Hepatocyte (in vitro differentiated cells): ENCODE data around the gene KLRC4. TPM values are rescaled to one million over a fixed set of nuclear protein-coding genes. Genes with fewer than 3 reads are reported as not detected.
"Not testable (repeated sequence)": the region's sequence is repeated elsewhere in the genome, so short reads cannot be mapped to it uniquely, and the experiment has no call there.

Experiments
- DNase-seq: peaks from one replicate; pipeline ENCODE4 v3.0.0-alpha.2; 2016; ENCODE audit warnings: low spot score
- H2AFZ ChIP-seq: fragments of 200-600 bp; sonication (generic); 2 replicates; pipeline ENCODE4 v1.6.0; 2016; ENCODE audit warnings: antibody characterized with exemption, mild to moderate bottlenecking
- H3K27ac ChIP-seq: fragments of 200-600 bp; sonication (generic); 2 replicates; pipeline ENCODE4 v1.5.1; 2016; ENCODE audit warnings: mild to moderate bottlenecking
- H3K27me3 ChIP-seq: fragments of 200-600 bp; sonication (generic); 2 replicates; pipeline ENCODE4 v1.6.1; 2016
- H3K36me3 ChIP-seq: fragments of 200-600 bp; sonication (generic); replicated peaks from 2 replicates; pipeline ENCODE4 v1.5.1; 2016; ENCODE audit warnings: low read depth; ENCODE audit not compliant: insufficient read depth
- H3K4me1 ChIP-seq: fragments of 200-600 bp; sonication (generic); 2 replicates; pipeline ENCODE4 v1.5.1; 2016; ENCODE audit warnings: mild to moderate bottlenecking, moderate library complexity; ENCODE audit not compliant: insufficient read depth
- H3K4me2 ChIP-seq: fragments of 200-600 bp; sonication (generic); 2 replicates; pipeline ENCODE4 v1.6.0; 2016
- H3K4me3 ChIP-seq: fragments of 200-600 bp; sonication (generic); 2 replicates; pipeline ENCODE4 v1.5.1; 2016; ENCODE audit warnings: mild to moderate bottlenecking
- H3K79me2 ChIP-seq: fragments of 200-600 bp; sonication (generic); 2 replicates; pipeline ENCODE4 v1.6.0; 2017; ENCODE audit warnings: mild to moderate bottlenecking
- H3K9me2 ChIP-seq: fragments of 200-600 bp; sonication (generic); replicated peaks from 2 replicates; pipeline ENCODE4 v1.6.0; 2017; ENCODE audit warnings: mild to moderate bottlenecking; ENCODE audit not compliant: insufficient read depth
- H3K9me3 ChIP-seq: fragments of 200-600 bp; sonication (generic); 2 replicates; pipeline ENCODE4 v1.5.1; 2016; ENCODE audit warnings: low read depth, mild to moderate bottlenecking
- H4K20me1 ChIP-seq: fragments of 200-600 bp; sonication (generic); 2 replicates; pipeline ENCODE4 v1.6.0; 2016; ENCODE audit warnings: mild to moderate bottlenecking; ENCODE audit not compliant: insufficient read depth, poor library complexity, severe bottlenecking
- CTCF ChIP-seq: fragments of 200-600 bp; sonication (generic); IDR thresholded peaks from 2 replicates; pipeline ENCODE4 v1.5.1; 2016; ENCODE audit warnings: antibody characterized with exemption, mild to moderate bottlenecking; ENCODE audit not compliant: poor library complexity
- EZH2 ChIP-seq: fragments of 200-600 bp; sonication (generic); IDR thresholded peaks from 2 replicates; pipeline ENCODE4 v1.6.1; 2016; ENCODE audit warnings: antibody characterized with exemption, mild to moderate bottlenecking, borderline replicate concordance
- EZH2phosphoT487 ChIP-seq: fragments of 200-600 bp; sonication (generic); IDR thresholded peaks from one replicate; pipeline ENCODE4 v1.6.1; 2018; ENCODE audit warnings: antibody characterized with exemption, mild to moderate bottlenecking, low read depth, moderate library complexity; ENCODE audit not compliant: unreplicated experiment, severe bottlenecking
- WGBS: methylation state at CpG from one replicate; pipeline ENCODE4 v1.1.6; 2016; ENCODE audit warnings: low lambda C conversion rate; ENCODE audit errors: missing lambda C conversion rate; 5-methylcytosine and 5-hydroxymethylcytosine counted together
- polyA plus RNA-seq: library from polyadenylated mRNA; unstranded; fragments of >200 nt; fragmentation: Nextera tagmentation; extraction: Ambion mirVana; gene quantifications from 2 replicates; pipeline ENCODE4 v1.2.1, GENCODE V29; 2016
- total RNA-seq: library from RNA; depleted of rRNA; stranded (reverse); fragments of >200 nt; gene quantifications from 2 replicates; pipeline ENCODE4 v1.2.3, GENCODE V29; 2014

The KLRC4 gene
- total and polyA plus RNA-seq, 2 experiments from 2014 or later, result not detected

GRCh38 chr12:10400829-10401228 is 8.7 kb downstream of the KLRC4 start:
- Histone ChIP-seq H3K27me3 (no peaks in the 10 kb centered on the region), H2AFZ (no peak overlapping the region), H4K20me1 (no peaks in the 10 kb centered on the region), H3K36me3 (no peaks in the 10 kb centered on the region), H3K9me3 (no peaks in the 10 kb centered on the region), H3K4me3 (no peak overlapping the region), H3K4me1 (no peaks in the 10 kb centered on the region), H3K9me2 (no peaks in the 10 kb centered on the region), H3K27ac (no peak overlapping the region), H3K4me2 (no peak overlapping the region), H3K79me2 (no peaks in the 10 kb centered on the region)
- no peak for TF ChIP-seq EZH2
- no peak for TF ChIP-seq CTCF
- TF ChIP-seq EZH2phosphoT487, result no peak
- no peak for DNase-seq

DNA sequence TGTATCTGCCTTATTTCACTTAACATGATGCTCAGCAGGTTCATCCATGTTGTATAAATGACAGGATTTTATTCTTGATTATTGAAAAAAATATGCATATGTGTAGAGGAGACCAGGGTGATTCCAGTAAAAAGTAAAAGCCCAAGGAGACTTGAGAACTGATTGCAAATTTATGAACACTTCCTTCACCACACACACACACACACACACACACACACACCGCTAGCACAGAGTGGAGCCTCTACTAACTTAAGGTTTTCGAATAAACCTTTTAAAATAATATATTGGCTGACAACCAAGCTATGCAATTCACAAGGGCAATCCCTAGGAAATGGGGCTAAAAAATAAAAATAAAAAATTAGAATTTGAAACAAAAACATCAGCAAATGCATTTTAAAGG is 11.4 kb downstream of the KLRC4 start:
- Histone ChIP-seq H3K4me1 (peaks cover 6% of the 10 kb centered on the region), H3K79me2 (no peaks in the 10 kb centered on the region)
- TF ChIP-seq EZH2phosphoT487 (no peak), EZH2 (no peak), CTCF (no peak)

GRCh38 chr12:10397296-10397695 is 12.3 kb downstream of the KLRC4 start:
- no peaks in the 10 kb centered on the region for H4K20me1 ChIP-seq
- no peaks in the 10 kb centered on the region for H3K27me3 ChIP-seq
- H3K36me3 ChIP-seq, result no peaks in the 10 kb centered on the region
- H3K4me1 ChIP-seq, result peaks cover 6% of the 10 kb centered on the region
- no peak overlapping the region for H3K4me3 ChIP-seq
- TF ChIP-seq EZH2phosphoT487 (no peak), EZH2 (no peak), CTCF (no peak)
- no peaks in the 10 kb centered on the region for H3K79me2 ChIP-seq
- no peaks in the 10 kb centered on the region for H3K9me2 ChIP-seq
- no peak overlapping the region for H3K4me2 ChIP-seq
- no peak overlapping the region for H3K27ac ChIP-seq
- 69% methylated on average over 2 of the region's 2 CpGs for WGBS
- H3K9me3 ChIP-seq, result no peaks in the 10 kb centered on the region
- H2AFZ ChIP-seq, result no peak overlapping the region
- DNase-seq, result no peak

More for the DNA sequence above, 11.4 kb downstream of the KLRC4 start:
- no peak overlapping the region for H2AFZ ChIP-seq
- H3K9me3 ChIP-seq, result no peaks in the 10 kb centered on the region
- no peak overlapping the region for H3K27ac ChIP-seq
- H3K4me2 ChIP-seq, result no peak overlapping the region
- H3K36me3 ChIP-seq, result no peaks in the 10 kb centered on the region
- H4K20me1 ChIP-seq, result no peaks in the 10 kb centered on the region
- 95% methylated on average over 2 of the region's 2 CpGs for WGBS
- H3K9me2 ChIP-seq, result no peaks in the 10 kb centered on the region
- DNase-seq, result no peak
- no peaks in the 10 kb centered on the region for H3K27me3 ChIP-seq
- H3K4me3 ChIP-seq, result no peak overlapping the region

DNA sequence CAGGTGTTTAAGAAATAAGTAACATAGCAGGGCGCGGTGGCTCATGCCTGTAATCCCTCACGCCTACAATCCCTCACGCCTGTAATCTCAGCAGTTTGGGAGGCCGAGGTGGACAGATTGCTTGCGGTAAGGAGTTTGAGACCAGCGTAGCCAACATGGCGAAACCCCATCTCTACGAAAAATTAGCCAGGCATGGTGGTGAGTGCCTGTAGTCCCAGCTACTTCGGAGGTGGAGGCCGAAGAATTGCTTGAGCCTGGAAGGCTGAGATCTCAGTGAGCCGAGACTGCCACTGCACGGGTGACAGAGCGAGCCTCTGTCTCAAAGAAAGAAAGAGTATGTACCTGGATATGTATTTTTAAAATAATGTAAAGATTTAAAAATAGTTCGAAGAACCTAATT is 13.4 kb downstream of the KLRC4 start:
- H4K20me1 ChIP-seq, H3K4me1 ChIP-seq, H3K9me3 ChIP-seq, H3K27me3 ChIP-seq, DNase-seq, H2AFZ ChIP-seq, H3K36me3 ChIP-seq, H3K9me2 ChIP-seq, H3K79me2 ChIP-seq, H3K4me3 ChIP-seq: not testable (repeated sequence)
- WGBS, result 92% methylated on average over 15 of the region's 15 CpGs
- peak overlapping the region; percentile 40 for H3K4me2 ChIP-seq
- H3K27ac ChIP-seq, result peak overlapping the region; percentile 58
